Stimulated activated CD4-positive, alpha-beta T cell treated with anti-CD3 and anti-CD28 coated beads, TNF-alpha, amount 100 ng/mL, for 24 hours (primary cell): ENCODE data around the gene ANKRD28.
"Not testable (repeated sequence)": the region's sequence is repeated elsewhere in the genome, so short reads cannot be mapped to it uniquely, and the experiment has no call there.

Experiments used
- DNase-seq, 3 experiments: peaks; one replicate each; pipeline ENCODE4 v3.0.0-alpha.2; 2020; ENCODE audit warnings: low read depth in 3 of 3

The ANKRD28 gene

GRCh38 chr3:15803921-15804320, 6.1 kb upstream of the ANKRD28 start:
- no peak for DNase-seq

- DNase-seq: no peak
These were observed 3.5 kb upstream of the ANKRD28 start for GRCh38 chr3:15801298-15801697.

- no peak for DNase-seq
These were observed 3.0 kb upstream of the ANKRD28 start for GRCh38 chr3:15800780-15801179.

- DNase-seq: no peak
These were observed 2.5 kb upstream of the ANKRD28 start for GRCh38 chr3:15800327-15800726.

GRCh38 chr3:15798533-15799245, 910 bp upstream of the ANKRD28 start:
- DNase-seq: no peak

- DNase-seq: no peak
These were observed 773 bp downstream of the ANKRD28 start for GRCh38 chr3:15796771-15797641.

- DNase-seq: no peak
These were observed 1.4 kb downstream of the ANKRD28 start for GRCh38 chr3:15796331-15796730.

- no peak for DNase-seq
These were observed 2.0 kb downstream of the ANKRD28 start for GRCh38 chr3:15795651-15796308.

GRCh38 chr3:15794842-15795650, 2.7 kb downstream of the ANKRD28 start:
- DNase-seq: no peak

GRCh38 chr3:15794303-15794771, 3.4 kb downstream of the ANKRD28 start:
- DNase-seq: no peak

GRCh38 chr3:15791525-15791924, 6.3 kb downstream of the ANKRD28 start:
- DNase-seq: no peak

- DNase-seq: no peak
These were observed 9.8 kb downstream of the ANKRD28 start for GRCh38 chr3:15787941-15788340.

- DNase-seq: no peak
These were observed 10.3 kb downstream of the ANKRD28 start for GRCh38 chr3:15787526-15787925.

GRCh38 chr3:15783361-15783969, 14.3 kb downstream of the ANKRD28 start:
- DNase-seq: no peak

- no peak for DNase-seq
These were observed 15.3 kb downstream of the ANKRD28 start for GRCh38 chr3:15782429-15782828.

- DNase-seq: no peak
These were observed 16.0 kb downstream of the ANKRD28 start for GRCh38 chr3:15781637-15782402.

GRCh38 chr3:15781131-15781530, 16.6 kb downstream of the ANKRD28 start:
- no peak for DNase-seq

- DNase-seq: no peak
These were observed 18.7 kb downstream of the ANKRD28 start for GRCh38 chr3:15779111-15779510.

GRCh38 chr3:15778332-15778858, 19.4 kb downstream of the ANKRD28 start:
- DNase-seq: no peak

GRCh38 chr3:15774931-15775560, 22.7 kb downstream of the ANKRD28 start:
- not testable (repeated sequence) for DNase-seq
